ENCODE data around the gene PTCHD4.
A peak's percentile ranks its signal among the peaks of the same experiment; 100 is the strongest.

Gene PTCHD4

DNA sequence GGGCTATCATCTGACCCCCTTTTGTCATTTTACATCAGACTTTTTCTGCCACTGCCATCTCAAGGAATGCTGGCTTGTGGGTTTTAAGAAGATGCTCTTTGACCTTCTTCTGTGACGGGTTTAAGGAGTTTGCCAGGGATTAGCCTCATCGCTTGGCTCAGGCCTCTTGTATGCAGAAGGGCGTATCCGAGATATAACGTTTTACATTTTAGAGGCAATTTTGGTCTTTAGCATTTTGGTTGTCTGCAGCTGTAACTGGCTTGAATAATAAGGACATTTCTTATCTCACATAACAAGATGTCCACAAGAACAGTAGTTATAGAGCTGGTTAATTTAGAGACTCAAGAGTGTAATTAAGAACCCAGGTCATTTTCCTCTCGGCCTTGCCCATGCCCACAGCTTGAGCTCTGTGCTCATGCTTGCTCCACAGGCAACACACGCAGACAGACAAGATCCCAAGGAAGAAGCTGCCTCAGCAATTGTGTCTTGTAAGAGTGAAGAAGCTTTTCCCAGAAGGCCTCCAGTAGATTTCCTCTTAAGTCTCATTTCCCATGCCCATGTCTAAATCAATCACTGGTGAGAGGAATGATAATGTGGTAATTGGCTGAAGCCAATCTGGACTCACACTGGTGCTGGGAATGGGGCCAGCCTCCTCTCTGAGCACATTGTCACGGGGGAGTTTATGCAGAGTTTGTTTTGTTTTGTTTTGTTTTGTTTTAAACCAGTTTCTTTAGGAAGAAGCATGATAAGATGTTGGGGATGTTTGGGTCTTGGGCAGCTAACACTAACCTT lies 36.8 kb downstream of the PTCHD4 start:
- Histone ChIP-seq H3K27ac (no peak overlapping the region), H3K9ac (ENCODE audit: insufficient read length) (no peak overlapping the region), H3K9me3 (ENCODE audit: low read depth, low read length) (no peaks in the 10 kb centered on the region), H3K36me3 (ENCODE audit: insufficient read depth, low read length) (no peaks in the 10 kb centered on the region), H3K4me3 (no peak overlapping the region)
- no peak for TF ChIP-seq FOXP2 (optimal IDR thresholded peaks at IDR 0.05; ENCODE audit: control extremely low read depth, extremely low read length, insufficient read depth)
- TF ChIP-seq POLR2AphosphoS5 (IDR thresholded peaks at IDR 0.05; ENCODE audit: borderline replicate concordance, low read depth, low read length) = no peak
- TF ChIP-seq EZH2 (IDR thresholded peaks at IDR 0.05) = no peak
- no peak for DNase-seq (ENCODE audit: low read depth, low spot score)

- H3K9me3 ChIP-seq (ENCODE audit: low read depth, low read length) = no peaks in the 10 kb centered on the region
- H3K36me3 ChIP-seq (ENCODE audit: insufficient read depth, low read length) = no peaks in the 10 kb centered on the region
- DNase-seq (ENCODE audit: low read depth, low spot score) = no peak
- H3K9ac ChIP-seq (ENCODE audit: insufficient read length) = no peak overlapping the region
- TF ChIP-seq POLR2AphosphoS5 (IDR thresholded peaks at IDR 0.05; ENCODE audit: borderline replicate concordance, low read depth, low read length) (no peak), FOXP2 (optimal IDR thresholded peaks at IDR 0.05; ENCODE audit: control extremely low read depth, extremely low read length, insufficient read depth) (no peak), EZH2 (IDR thresholded peaks at IDR 0.05) (no peak)
- H3K27ac ChIP-seq = no peak overlapping the region
- no peak overlapping the region for H3K4me3 ChIP-seq
These were observed 39.2 kb downstream of the PTCHD4 start for GRCh38 chr6:48071833-48072232.

DNA sequence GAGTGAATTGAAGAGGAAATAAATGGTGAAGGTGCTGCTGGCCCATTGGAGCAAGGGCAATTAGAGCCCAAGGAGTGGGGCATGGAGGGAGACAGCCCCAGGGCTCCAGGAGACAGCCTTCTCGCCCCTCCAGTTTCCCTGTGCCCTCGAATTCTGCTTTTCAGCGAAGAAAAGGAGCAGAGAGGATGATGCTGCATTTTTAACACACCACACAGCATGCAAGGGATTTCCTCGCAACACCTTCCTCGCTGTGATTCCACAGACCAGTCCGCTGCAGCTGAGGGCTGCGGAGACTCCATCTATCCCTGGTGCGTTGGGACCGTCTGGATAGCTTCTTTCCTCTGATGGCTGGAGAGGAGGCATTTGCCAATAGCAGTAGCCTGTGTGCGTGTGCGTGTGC lies 41.7 kb downstream of the PTCHD4 start:
- H3K9me3 ChIP-seq (ENCODE audit: low read depth, low read length) = no peaks in the 10 kb centered on the region
- peak overlapping the region; percentile 83 for H3K4me3 ChIP-seq
- TF ChIP-seq FOXP2 (optimal IDR thresholded peaks at IDR 0.05; ENCODE audit: control extremely low read depth, extremely low read length, insufficient read depth) (no peak), POLR2AphosphoS5 (IDR thresholded peaks at IDR 0.05; ENCODE audit: borderline replicate concordance, low read depth, low read length) (no peak), EZH2 (IDR thresholded peaks at IDR 0.05) (no peak)
- H3K9ac ChIP-seq (ENCODE audit: insufficient read length) = no peak overlapping the region
- H3K27ac ChIP-seq = no peak overlapping the region
- DNase-seq (ENCODE audit: low read depth, low spot score) = no peak
- no peaks in the 10 kb centered on the region for H3K36me3 ChIP-seq (ENCODE audit: insufficient read depth, low read length)

GRCh38 chr6:48068278-48069251 lies 42.4 kb downstream of the PTCHD4 start:
- H3K4me3 ChIP-seq = peak overlapping the region; percentile 83
- peak; percentile 53; the same call in 1 of the 2 replicates for TF ChIP-seq POLR2AphosphoS5 (IDR thresholded peaks at IDR 0.05; ENCODE audit: borderline replicate concordance, low read depth, low read length)
- TF ChIP-seq EZH2 (IDR thresholded peaks at IDR 0.05) = no peak
- H3K27ac ChIP-seq = no peak overlapping the region
- no peak for DNase-seq (ENCODE audit: low read depth, low spot score)
- H3K9me3 ChIP-seq (ENCODE audit: low read depth, low read length) = no peaks in the 10 kb centered on the region
- no peaks in the 10 kb centered on the region for H3K36me3 ChIP-seq (ENCODE audit: insufficient read depth, low read length)
- peak overlapping the region; percentile 78 for H3K9ac ChIP-seq (ENCODE audit: insufficient read length)

DNA sequence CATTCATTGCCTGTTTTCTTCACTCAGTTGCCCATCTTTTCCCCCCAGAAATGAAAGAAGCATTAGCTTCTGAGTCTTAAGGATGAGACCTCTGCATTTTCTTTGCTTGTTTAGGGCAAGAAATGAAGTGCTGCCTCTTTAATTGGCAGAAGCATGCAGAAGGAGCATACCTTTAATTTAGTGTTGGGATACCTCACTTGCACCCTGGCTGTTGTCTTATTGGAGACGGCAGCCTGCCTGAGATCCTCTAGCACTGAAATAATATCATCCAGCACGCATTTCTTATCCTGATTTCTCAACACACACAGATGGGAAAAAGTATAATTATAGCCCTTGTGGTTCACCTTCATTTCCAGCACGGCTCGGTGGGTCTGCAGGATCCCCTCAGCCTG lies 43.1 kb downstream of the PTCHD4 start:
- no peak for DNase-seq (ENCODE audit: low read depth, low spot score)
- Histone ChIP-seq H3K36me3 (ENCODE audit: insufficient read depth, low read length) (no peaks in the 10 kb centered on the region), H3K4me3 (peak overlapping the region; percentile 83), H3K27ac (no peak overlapping the region), H3K9ac (ENCODE audit: insufficient read length) (no peak overlapping the region), H3K9me3 (ENCODE audit: low read depth, low read length) (no peaks in the 10 kb centered on the region)
- TF ChIP-seq FOXP2 (optimal IDR thresholded peaks at IDR 0.05; ENCODE audit: control extremely low read depth, extremely low read length, insufficient read depth) (no peak), POLR2AphosphoS5 (IDR thresholded peaks at IDR 0.05; ENCODE audit: borderline replicate concordance, low read depth, low read length) (no peak), EZH2 (IDR thresholded peaks at IDR 0.05) (no peak)

DNA sequence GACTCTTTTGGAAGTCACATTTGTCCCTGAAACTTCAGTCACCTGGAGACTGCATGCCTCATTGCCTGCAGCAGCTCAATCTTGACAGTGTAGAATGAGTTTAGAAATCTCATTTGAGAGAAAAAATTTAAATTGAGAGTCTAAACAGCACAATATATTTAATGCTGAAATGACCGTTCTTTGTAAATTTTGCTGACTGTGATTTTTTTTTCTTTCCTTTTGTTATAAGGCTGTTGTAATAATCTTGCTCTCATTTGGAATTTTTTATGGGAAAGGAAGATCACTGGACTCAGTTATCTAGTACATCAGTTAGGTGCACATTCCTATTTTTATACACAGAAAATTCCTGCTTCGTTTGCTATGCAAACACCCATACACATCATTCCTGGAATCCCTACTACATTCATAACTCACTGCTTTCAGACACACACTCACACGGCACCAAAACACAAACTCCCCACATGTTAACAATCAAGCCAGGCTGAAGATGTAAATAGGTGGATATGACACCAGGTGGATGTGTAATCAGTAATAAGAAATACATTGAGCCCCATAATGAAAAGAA lies 43.8 kb downstream of the PTCHD4 start:
- no peaks in the 10 kb centered on the region for H3K9me3 ChIP-seq (ENCODE audit: low read depth, low read length)
- H3K27ac ChIP-seq = no peak overlapping the region
- H3K4me3 ChIP-seq = peak overlapping the region; percentile 83
- TF ChIP-seq FOXP2 (optimal IDR thresholded peaks at IDR 0.05; ENCODE audit: control extremely low read depth, extremely low read length, insufficient read depth) = no peak
- TF ChIP-seq EZH2 (IDR thresholded peaks at IDR 0.05) = no peak
- no peak for TF ChIP-seq POLR2AphosphoS5 (IDR thresholded peaks at IDR 0.05; ENCODE audit: borderline replicate concordance, low read depth, low read length)
- H3K36me3 ChIP-seq (ENCODE audit: insufficient read depth, low read length) = no peaks in the 10 kb centered on the region
- DNase-seq (ENCODE audit: low read depth, low spot score) = no peak
- no peak overlapping the region for H3K9ac ChIP-seq (ENCODE audit: insufficient read length)

DNA sequence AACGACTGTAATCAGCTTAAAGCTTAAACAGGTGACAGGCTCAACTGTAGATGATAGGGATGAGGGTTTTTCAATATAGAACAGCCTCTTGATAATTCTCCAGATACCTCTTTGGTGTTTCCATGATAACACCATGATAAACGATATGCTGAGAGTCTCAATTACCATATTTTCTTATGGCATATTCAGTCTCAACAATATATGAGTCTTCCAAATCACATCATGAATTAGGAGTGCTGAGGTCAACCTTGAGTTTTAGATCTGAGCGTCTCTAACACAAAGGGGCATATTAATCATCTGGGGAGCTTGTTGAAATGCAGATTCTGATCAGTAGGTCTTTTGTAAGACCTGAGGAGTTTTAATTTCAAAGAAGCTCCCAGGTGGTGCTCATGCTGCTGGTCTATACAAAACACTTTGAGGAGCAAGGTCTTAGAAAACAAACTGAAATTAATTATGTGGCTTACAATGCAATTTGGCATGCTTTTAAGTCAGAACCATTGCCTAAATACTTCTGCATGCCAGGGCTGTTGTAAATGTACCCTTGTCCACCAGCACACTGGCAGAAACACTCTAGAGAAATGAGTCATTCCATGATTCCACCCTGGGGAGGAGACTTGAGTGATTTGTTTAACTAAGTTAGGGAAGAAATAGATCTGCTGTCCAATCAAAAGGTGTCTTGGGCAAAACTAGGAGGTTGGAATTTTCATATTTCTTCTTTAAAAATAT lies 49.6 kb downstream of the PTCHD4 start:
- Histone ChIP-seq H3K27ac (no peak overlapping the region), H3K9me3 (ENCODE audit: low read depth, low read length) (no peaks in the 10 kb centered on the region), H3K9ac (ENCODE audit: insufficient read length) (no peak overlapping the region), H3K36me3 (ENCODE audit: insufficient read depth, low read length) (no peaks in the 10 kb centered on the region), H3K4me3 (no peak overlapping the region)
- DNase-seq (ENCODE audit: low read depth, low spot score) = no peak
- no peak for TF ChIP-seq FOXP2 (optimal IDR thresholded peaks at IDR 0.05; ENCODE audit: control extremely low read depth, extremely low read length, insufficient read depth)
- no peak for TF ChIP-seq EZH2 (IDR thresholded peaks at IDR 0.05)
- TF ChIP-seq POLR2AphosphoS5 (IDR thresholded peaks at IDR 0.05; ENCODE audit: borderline replicate concordance, low read depth, low read length) = no peak
